Left ventricle myocardium inferior (tissue), 1 donor: ENCODE measurements around the gene INPP4A. TPM values are rescaled to one million over a fixed set of nuclear protein-coding genes. Genes with fewer than 3 reads are reported as not detected.

Source experiments
- DNase-seq: peaks from one replicate; pipeline ENCODE4 v3.0.0-alpha.2; 2020
- H3K27ac ChIP-seq: fragments of 200-600 bp; replicated peaks from 2 replicates; pipeline ENCODE4 v1.8.0; 2021
- H3K27me3 ChIP-seq: fragments of 200-600 bp; 2 replicates; pipeline ENCODE4 v1.8.0; 2021; ENCODE audit warnings: low read depth
- H3K36me3 ChIP-seq: fragments of 200-600 bp; 2 replicates; pipeline ENCODE4 v1.8.0; 2021
- H3K4me1 ChIP-seq: fragments of 200-600 bp; 2 replicates; pipeline ENCODE4 v1.8.0; 2021
- H3K4me3 ChIP-seq: fragments of 200-600 bp; 2 replicates; pipeline ENCODE4 v1.8.0; 2021; ENCODE audit warnings: mild to moderate bottlenecking, moderate library complexity
- H3K9me3 ChIP-seq: fragments of 200-600 bp; replicated peaks from 2 replicates; pipeline ENCODE4 v1.8.0; 2021
- intact Hi-C: fragments of 100-400 bp; cut with micrococcal nuclease; formaldehyde crosslinking; loops from one replicate; pipeline ENCODE4 v1.11.0; 2022
- total RNA-seq: library from RNA; stranded (reverse); fragmentation: NEBNext Ultra II Directional; extraction: Animal tissue kit (Norgen Biotek cat#: 25700); gene quantifications from one replicate; pipeline ENCODE4 v1.2.1, GENCODE V29; 2021
- TF ChIP-seq, protein P1 (sequence below): fragments of 200-600 bp; IDR thresholded peaks from 2 replicates; pipeline ENCODE4 v1.8.0; 2021; ENCODE audit warnings: antibody characterized with exemption, mild to moderate bottlenecking, borderline replicate concordance
- donor health status: DM: no; HTN: yes; CAD: no; lungs with severe emphysema.

Gene INPP4A
- total RNA-seq, 1 donor from 2014 or later: 20.8 TPM

DNA sequence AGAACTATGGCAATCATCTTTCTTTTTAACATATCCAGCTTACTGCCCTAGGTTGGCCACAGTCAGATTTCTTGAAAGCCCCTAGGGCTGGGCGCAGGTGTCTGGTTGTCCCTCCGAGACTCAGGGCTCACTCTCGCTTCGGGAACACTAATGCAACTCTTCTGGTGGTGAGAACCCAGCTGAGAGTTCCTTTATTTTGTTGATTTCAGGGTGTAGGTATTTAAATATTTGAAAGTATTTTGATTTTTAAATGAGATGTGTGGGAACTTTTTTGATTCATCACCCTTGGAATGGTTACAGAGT is 40.7 kb downstream of the INPP4A start:
- Histone ChIP-seq H3K27me3 (no peaks in the 10 kb centered on the region), H3K27ac (no peak overlapping the region), H3K36me3 (no peaks in the 10 kb centered on the region), H3K4me3 (no peak overlapping the region), H3K4me1 (peaks cover 81% of the 10 kb centered on the region), H3K9me3 (no peaks in the 10 kb centered on the region)
- TF ChIP-seq, protein P1, sequence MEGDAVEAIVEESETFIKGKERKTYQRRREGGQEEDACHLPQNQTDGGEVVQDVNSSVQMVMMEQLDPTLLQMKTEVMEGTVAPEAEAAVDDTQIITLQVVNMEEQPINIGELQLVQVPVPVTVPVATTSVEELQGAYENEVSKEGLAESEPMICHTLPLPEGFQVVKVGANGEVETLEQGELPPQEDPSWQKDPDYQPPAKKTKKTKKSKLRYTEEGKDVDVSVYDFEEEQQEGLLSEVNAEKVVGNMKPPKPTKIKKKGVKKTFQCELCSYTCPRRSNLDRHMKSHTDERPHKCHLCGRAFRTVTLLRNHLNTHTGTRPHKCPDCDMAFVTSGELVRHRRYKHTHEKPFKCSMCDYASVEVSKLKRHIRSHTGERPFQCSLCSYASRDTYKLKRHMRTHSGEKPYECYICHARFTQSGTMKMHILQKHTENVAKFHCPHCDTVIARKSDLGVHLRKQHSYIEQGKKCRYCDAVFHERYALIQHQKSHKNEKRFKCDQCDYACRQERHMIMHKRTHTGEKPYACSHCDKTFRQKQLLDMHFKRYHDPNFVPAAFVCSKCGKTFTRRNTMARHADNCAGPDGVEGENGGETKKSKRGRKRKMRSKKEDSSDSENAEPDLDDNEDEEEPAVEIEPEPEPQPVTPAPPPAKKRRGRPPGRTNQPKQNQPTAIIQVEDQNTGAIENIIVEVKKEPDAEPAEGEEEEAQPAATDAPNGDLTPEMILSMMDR: no peak
- intact Hi-C loops: no loop called here
- no peak for DNase-seq

DNA sequence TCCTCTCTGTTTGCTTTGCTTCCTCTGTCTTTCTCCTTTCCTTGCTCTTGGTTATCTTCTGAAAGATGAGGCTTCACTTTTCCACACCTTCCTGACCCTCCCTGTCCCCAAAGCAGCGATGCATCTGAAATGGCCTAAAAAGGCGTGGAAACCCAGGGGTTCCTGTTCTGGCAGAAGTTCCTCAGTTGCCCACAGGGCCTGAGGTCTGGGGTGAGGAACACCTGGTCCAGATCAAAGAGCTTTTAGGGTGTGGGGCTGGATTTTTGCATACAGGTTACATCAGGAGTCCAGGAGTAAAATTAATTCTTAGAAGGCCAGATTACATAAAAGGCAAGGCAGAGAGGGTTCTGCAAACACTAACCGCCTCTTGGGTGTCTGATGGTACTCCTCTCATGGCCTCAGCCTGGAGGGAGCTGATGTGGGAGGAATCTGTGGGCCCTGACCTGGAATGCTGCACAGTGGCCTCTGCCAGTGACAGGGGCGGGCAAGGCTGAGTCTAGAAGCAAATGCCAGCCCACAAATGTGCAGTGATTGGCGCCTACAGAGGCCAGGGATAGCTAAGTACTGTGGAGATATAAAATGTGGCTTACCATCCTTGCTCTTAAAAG is 41.8 kb downstream of the INPP4A start:
- no peak for DNase-seq
- Histone ChIP-seq H3K9me3 (no peaks in the 10 kb centered on the region), H3K27ac (no peak overlapping the region), H3K36me3 (no peaks in the 10 kb centered on the region), H3K27me3 (no peaks in the 10 kb centered on the region), H3K4me3 (no peak overlapping the region), H3K4me1 (peaks cover 81% of the 10 kb centered on the region)
- TF ChIP-seq, protein P1: no peak
- intact Hi-C loops: no loop called here

DNA sequence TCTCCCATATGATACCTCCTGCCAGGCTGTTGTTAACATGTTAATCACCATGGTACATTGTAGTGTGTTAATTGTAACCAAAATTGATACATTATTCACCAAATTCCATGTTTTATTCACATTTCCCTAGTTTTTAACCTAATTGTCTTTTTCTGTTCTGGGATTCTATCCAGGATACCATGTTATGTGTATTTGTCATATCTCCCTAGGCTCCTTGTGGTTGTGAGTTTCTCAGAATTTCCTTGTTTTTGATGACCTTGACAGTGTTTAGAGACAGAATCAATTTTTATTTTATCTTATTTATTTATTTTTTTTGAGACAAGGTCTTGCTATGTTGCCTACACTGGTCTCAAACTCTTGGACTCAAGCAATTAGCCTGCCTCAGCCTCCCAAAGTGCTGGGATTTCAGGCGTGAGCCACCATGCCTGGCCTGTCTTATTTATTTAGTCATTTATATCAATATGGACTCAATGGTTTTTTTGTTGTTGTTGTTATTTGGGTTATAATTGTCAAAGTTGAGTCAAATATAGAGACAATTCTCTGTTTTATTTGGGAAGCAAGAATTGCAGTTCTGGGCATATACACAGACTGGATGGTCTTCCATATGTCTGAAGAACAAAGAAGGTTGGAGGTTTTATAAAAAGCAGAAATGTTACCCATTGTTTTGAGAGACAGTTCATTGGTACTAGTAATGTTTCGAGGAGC is 42.6 kb downstream of the INPP4A start:
- DNase-seq: no peak
- intact Hi-C loops: no loop called here
- Histone ChIP-seq H3K9me3 (no peaks in the 10 kb centered on the region), H3K36me3 (no peaks in the 10 kb centered on the region), H3K4me3 (no peak overlapping the region), H3K27me3 (no peaks in the 10 kb centered on the region), H3K4me1 (peaks cover 81% of the 10 kb centered on the region), H3K27ac (no peak overlapping the region)
- TF ChIP-seq, protein P1: no peak

DNA sequence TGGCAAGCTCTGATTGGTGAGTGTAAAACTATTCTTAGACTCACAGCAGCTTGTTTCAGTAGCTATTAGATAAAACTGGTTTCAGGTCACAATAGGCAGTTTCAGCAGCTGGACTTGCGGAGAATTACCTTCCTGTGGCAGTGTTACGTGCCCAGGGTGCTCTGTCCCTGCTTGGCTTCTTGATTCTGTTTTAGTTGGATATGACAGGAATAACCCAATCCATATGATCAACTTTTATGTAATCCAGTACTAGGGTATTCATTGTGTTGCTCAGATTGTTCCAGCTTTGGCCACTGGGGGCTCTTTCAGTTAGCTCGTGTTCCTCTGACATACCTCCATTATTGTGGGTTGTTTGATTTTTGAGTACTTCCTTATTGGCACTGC is 43.1 kb downstream of the INPP4A start:
- H3K4me1 ChIP-seq: peaks cover 81% of the 10 kb centered on the region
- no peaks in the 10 kb centered on the region for H3K9me3 ChIP-seq
- no peak overlapping the region for H3K4me3 ChIP-seq
- DNase-seq: no peak
- H3K36me3 ChIP-seq: no peaks in the 10 kb centered on the region
- H3K27ac ChIP-seq: no peak overlapping the region
- intact Hi-C loops: no loop called here
- TF ChIP-seq, protein P1: peak; percentile 56
- no peaks in the 10 kb centered on the region for H3K27me3 ChIP-seq

DNA sequence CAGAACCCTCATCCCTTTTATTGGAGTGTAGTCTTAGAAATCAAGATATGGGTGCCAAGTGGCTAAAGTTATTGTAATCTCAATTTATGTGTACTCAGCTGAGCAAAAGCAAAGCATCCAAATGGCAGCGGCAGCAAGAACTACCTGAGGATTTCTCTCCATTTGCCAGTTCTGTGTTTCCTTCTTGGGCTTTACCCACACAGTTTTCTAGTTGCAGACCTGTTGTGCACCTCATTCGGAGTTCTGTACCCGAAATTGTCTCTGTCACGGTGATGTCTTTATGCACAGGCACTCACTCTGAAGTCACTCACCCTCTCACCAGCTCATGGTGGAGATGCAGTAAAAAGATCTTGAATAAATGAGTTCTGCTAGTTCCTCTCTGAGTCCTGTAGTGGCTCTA is 43.6 kb downstream of the INPP4A start:
- Histone ChIP-seq H3K4me3 (no peak overlapping the region), H3K4me1 (peaks cover 81% of the 10 kb centered on the region), H3K27me3 (no peaks in the 10 kb centered on the region), H3K9me3 (no peaks in the 10 kb centered on the region), H3K27ac (peak overlapping the region; percentile 21), H3K36me3 (no peaks in the 10 kb centered on the region)
- TF ChIP-seq, protein P1: no peak
- intact Hi-C loops: no loop called here
- DNase-seq: no peak
